Sigmoid colon (tissue), 7 donors: ENCODE results near the gene C2. TPM values are rescaled to one million over a fixed set of nuclear protein-coding genes. Genes with fewer than 3 reads are reported as not detected.

Experiments used
- DNase-seq: peaks from one replicate; pipeline ENCODE4 v3.0.0-alpha.2; 2019
- H3K27ac ChIP-seq, 4 donors: fragments of 200-600 bp; sonication (generic); one replicate each; pipeline ENCODE4 v1.5.1; 2016 to 2019; ENCODE audit warnings: mild to moderate bottlenecking in 1 of 4
- H3K27me3 ChIP-seq, 3 donors: fragments of 200-600 bp; sonication (generic); one replicate each; pipeline ENCODE4 v1.5.1; 2019; ENCODE audit warnings: mild to moderate bottlenecking in 1 of 3
- H3K36me3 ChIP-seq, 4 donors: fragments of 200-600 bp; sonication (generic); one replicate each; pipeline ENCODE4 v1.5.1; 2016 to 2019
- H3K4me1 ChIP-seq, 4 donors: fragments of 200-600 bp; sonication (generic); one replicate each; pipeline ENCODE4 v1.5.1; 2017 to 2019
- H3K4me3 ChIP-seq, 4 donors: fragments of 200-600 bp; sonication (generic); one replicate each; pipeline ENCODE4 v1.5.1; 2017 to 2019; ENCODE audit warnings: mild to moderate bottlenecking in 2 of 4, moderate library complexity in 1 of 4
- H3K9me3 ChIP-seq, 4 donors: fragments of 200-600 bp in 3 of 4; sonication (generic) in 3 of 4; one replicate each; pipeline versions ENCODE4 v1.5.1 to v1.6.1; 2013 to 2019
- CTCF ChIP-seq, 4 experiments: fragments of 450-650 bp in 3 of 4; fragments of 200-600 bp in 1 of 4; IDR thresholded peaks; one replicate each; pipeline ENCODE4 v1.5.1; 2016 to 2019; ENCODE audit warnings: antibody characterized with exemption in 4 of 4, mild to moderate bottlenecking in 3 of 4, moderate library complexity in 2 of 4
- EP300 ChIP-seq, 4 donors: sonication (generic); formaldehyde crosslinking; IDR thresholded peaks; one replicate each; pipeline ENCODE4 v1.6.1; 2017; ENCODE audit warnings: antibody characterized with exemption in 4 of 4
- POLR2A ChIP-seq, 2 donors: fragments of 450-650 bp; IDR thresholded peaks; one replicate each; pipeline ENCODE4 v1.6.1; 2016; ENCODE audit warnings: antibody characterized with exemption in 2 of 2, mild to moderate bottlenecking in 2 of 2, moderate library complexity in 2 of 2
- POLR2AphosphoS5 ChIP-seq, 4 donors: sonication (generic); formaldehyde crosslinking; IDR thresholded peaks; one replicate each; pipeline ENCODE4 v1.6.1; 2017; ENCODE audit warnings: antibody characterized with exemption in 4 of 4
- WGBS, 2 donors: extraction: QIAGEN DNeasy Blood & Tissue Kit; methylation state at CpG; one replicate each; pipeline ENCODE4 v1.1.7; 2013; 5-methylcytosine and 5-hydroxymethylcytosine counted together
- intact Hi-C: fragments of 100-400 bp; cut with DNase I; formaldehyde crosslinking; loops from one replicate; pipeline ENCODE4 v1.15.1; 2023
- polyA plus RNA-seq, 3 donors: library from polyadenylated mRNA; stranded (reverse); fragments of 200-250 nt; gene quantifications; one replicate each; pipeline ENCODE4 v1.2.3, GENCODE V29; 2013
- total RNA-seq, 4 donors: library from RNA; depleted of rRNA; stranded (reverse); fragments of >200 nt; gene quantifications; one replicate each; pipeline ENCODE4 v1.1.0, GENCODE V29; 2016
- donor health status: healthy with polysubstance abuse.
- donor health status: Bipolar disorder and iron deficiency.
- donor health status: healthy.

Gene C2
- total and polyA plus RNA-seq, 7 donors: 4.9 to 39.2 (median 15.7) TPM

GRCh38 chr6:31952890-31953289, 25.4 kb downstream of the C2 start:
- peak overlapping the region in 3 of 4 donors; percentile 36 to 50 (median 47) for H3K27ac ChIP-seq
- 79 to 85% methylated on average over 5 of the region's 5 CpGs for WGBS, 2 donors

GRCh38 chr6:31954511-31954910, 27.0 kb downstream of the C2 start:
- WGBS, 2 donors: 97% methylated on average over 28 of the region's 28 CpGs
- H3K4me1 ChIP-seq: peaks cover 0 to 21% (median 15%) of the 10 kb centered on the region in 4 donors
- intact Hi-C loops: loop anchor here (5.0 to 10.0 kb wide), 3 partner anchors 120 to 410 kb away; partner anchors contain the start of genes ATP6V1G2, DDX39B, LY6G5C and NFKBIL1
- H3K4me3 ChIP-seq: no peak overlapping the region
- no peak for DNase-seq
- H3K36me3 ChIP-seq: peaks cover 25 to 62% (median 42%) of the 10 kb centered on the region in 4 donors
- H3K27ac ChIP-seq: no peak overlapping the region
- TF ChIP-seq CTCF (IDR thresholded peaks at IDR 0.05) (no peak), POLR2A (IDR thresholded peaks at IDR 0.05) (no peak), EP300 (IDR thresholded peaks at IDR 0.05) (no peak), POLR2AphosphoS5 (IDR thresholded peaks at IDR 0.05) (no peak)
- no peaks in the 10 kb centered on the region for H3K27me3 ChIP-seq
- no peaks in the 10 kb centered on the region for H3K9me3 ChIP-seq

More at GRCh38 chr6:31952890-31953289, 25.4 kb downstream of the C2 start:
- H3K9me3 ChIP-seq: no peaks in the 10 kb centered on the region
- peaks cover 25 to 62% (median 42%) of the 10 kb centered on the region in 4 donors for H3K36me3 ChIP-seq
- no peak for DNase-seq
- TF ChIP-seq POLR2A (IDR thresholded peaks at IDR 0.05) (no peak), EP300 (IDR thresholded peaks at IDR 0.05) (no peak), CTCF (IDR thresholded peaks at IDR 0.05) (no peak)
- no peaks in the 10 kb centered on the region for H3K27me3 ChIP-seq
- peaks cover 0 to 10% (median 6%) of the 10 kb centered on the region in 4 donors for H3K4me1 ChIP-seq
- intact Hi-C loops: loop anchor here (5.0 to 10.0 kb wide), 3 partner anchors 118 to 408 kb away; partner anchors contain the start of genes ATP6V1G2, DDX39B, LY6G5C and NFKBIL1
- no peak overlapping the region for H3K4me3 ChIP-seq

GRCh38 chr6:31956796-31957195, 29.3 kb downstream of the C2 start:
- no peak overlapping the region for H3K4me3 ChIP-seq
- H3K9me3 ChIP-seq: no peaks in the 10 kb centered on the region
- no peaks in the 10 kb centered on the region for H3K27me3 ChIP-seq
- H3K4me1 ChIP-seq: peaks cover 0 to 25% (median 22%) of the 10 kb centered on the region in 4 donors
- DNase-seq: no peak
- peaks cover 37 to 68% (median 48%) of the 10 kb centered on the region in 4 donors for H3K36me3 ChIP-seq
- intact Hi-C loops: loop anchor here (10.0 kb wide), 2 partner anchors 122 to 412 kb away; partner anchors contain the start of genes ATP6V1G2, DDX39B and NFKBIL1
- no peak for TF ChIP-seq EP300 (IDR thresholded peaks at IDR 0.05)
- TF ChIP-seq CTCF (IDR thresholded peaks at IDR 0.05): no peak
- TF ChIP-seq POLR2A (IDR thresholded peaks at IDR 0.05): no peak
- no peak for TF ChIP-seq POLR2AphosphoS5 (IDR thresholded peaks at IDR 0.05)
- WGBS, 2 donors: 66 to 97% methylated on average over 3 of the region's 3 CpGs
- no peak overlapping the region for H3K27ac ChIP-seq

GRCh38 chr6:31958412-31958740, 30.9 kb downstream of the C2 start:
- WGBS, 2 donors: 6 to 9% methylated on average over 11 of the region's 11 CpGs
- Histone ChIP-seq H3K4me3 (peak overlapping the region; percentile 65 to 92 (median 83)), H3K4me1 (peaks cover 0 to 25% (median 22%) of the 10 kb centered on the region in 4 donors), H3K27ac (peak overlapping the region; percentile 77 to 91 (median 88)), H3K9me3 (no peaks in the 10 kb centered on the region), H3K27me3 (no peaks in the 10 kb centered on the region), H3K36me3 (peaks cover 48 to 68% (median 54%) of the 10 kb centered on the region in 4 donors)
- TF ChIP-seq POLR2AphosphoS5 (IDR thresholded peaks at IDR 0.05) (no peak), CTCF (IDR thresholded peaks at IDR 0.05) (no peak), EP300 (IDR thresholded peaks at IDR 0.05) (no peak), POLR2A (IDR thresholded peaks at IDR 0.05) (no peak)
- DNase-seq: no peak
- intact Hi-C loops: loop anchor here (2.0 to 10.0 kb wide), 3 partner anchors 56 to 414 kb away; partner anchors contain the start of genes ATP6V1G2, DDX39B, NFKBIL1 and ZBTB12
